Stimulated activated CD8-positive, alpha-beta memory T cell treated with anti-CD3 and anti-CD28 coated beads, Interleukin-4, amount 100 ng/mL, for 48 hours (primary cell): ENCODE results near the gene PARK7.
A peak's percentile ranks its signal among the peaks of the same experiment; 100 is the strongest.
"Not testable (repeated sequence)": the region's sequence is repeated elsewhere in the genome, so short reads cannot be mapped to it uniquely, and the experiment has no call there.

Experiments
- DNase-seq: peaks from one replicate; pipeline ENCODE4 v3.0.0-alpha.2; 2020

The PARK7 gene

GRCh38 chr1:7961216-7962013 lies at the start of gene PARK7:
TSS of gene PARK7 (plus strand) at chr1:7961711. CDS start at chr1:7962786, 1,075 bp downstream.
- peak; percentile 100 for DNase-seq

GRCh38 chr1:7912145-7912544 lies 49.4 kb upstream of the PARK7 start:
- no peak for DNase-seq

GRCh38 chr1:7912743-7913557 lies 48.6 kb upstream of the PARK7 start:
- DNase-seq = no peak

GRCh38 chr1:7915826-7916500 lies 45.5 kb upstream of the PARK7 start:
- peak; percentile 64 for DNase-seq

DNA sequence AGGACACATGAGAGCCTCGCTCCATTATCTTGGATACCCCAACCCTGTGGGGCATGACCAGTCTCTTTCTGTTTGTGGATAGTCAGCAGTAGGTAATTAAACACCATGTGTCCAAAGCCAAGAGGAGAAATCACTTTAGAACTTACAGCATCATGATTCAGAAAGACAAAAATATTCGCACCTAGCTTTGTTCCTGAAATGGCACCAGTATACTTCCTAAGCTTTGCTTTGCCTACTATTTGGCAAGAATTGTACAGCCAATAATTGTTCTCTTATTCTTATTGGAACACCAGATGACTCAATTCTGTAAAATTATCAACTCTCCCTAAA lies 45.0 kb upstream of the PARK7 start:
- DNase-seq = no peak

DNA sequence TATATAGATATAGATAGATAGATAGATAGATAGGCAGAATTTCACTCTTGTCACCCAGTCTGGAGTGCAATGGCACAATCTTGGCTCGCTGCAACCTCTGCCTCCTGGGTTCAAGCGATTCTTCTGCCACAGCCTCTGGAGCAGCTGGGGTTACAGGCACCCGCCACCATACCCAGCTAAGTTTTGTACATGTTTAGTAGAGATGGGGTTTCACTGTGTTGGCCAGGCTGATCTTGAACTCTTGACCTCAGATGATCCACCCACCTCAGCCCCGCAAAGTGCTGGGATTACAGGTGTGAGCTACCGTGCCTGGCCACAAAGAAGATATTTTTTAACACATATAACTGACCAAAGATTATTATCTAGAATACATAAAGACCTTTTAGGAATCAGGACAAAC lies 43.5 kb upstream of the PARK7 start:
- not testable (repeated sequence) for DNase-seq

- DNase-seq = no peak
Measured at GRCh38 chr1:7919880-7920279, 41.6 kb upstream of the PARK7 start.

DNA sequence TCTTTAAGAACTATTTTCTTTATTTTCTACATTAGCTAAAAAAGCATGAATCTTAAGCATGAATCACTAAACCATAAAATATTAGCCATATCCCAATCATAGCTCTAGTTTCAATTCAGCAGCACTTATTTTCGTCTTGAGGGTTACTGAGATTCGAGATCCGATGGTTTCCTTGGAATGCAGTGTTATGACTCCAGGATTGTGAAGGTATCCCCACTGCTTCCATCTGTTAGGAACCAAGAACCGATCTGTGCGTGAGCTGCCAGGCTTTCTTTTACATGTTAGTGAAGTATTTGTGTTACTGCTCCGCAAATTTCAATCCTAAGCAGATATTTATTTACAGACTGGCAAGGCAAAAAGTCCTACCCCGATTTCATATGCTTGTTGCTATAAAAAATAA lies 39.7 kb upstream of the PARK7 start:
- DNase-seq = no peak

DNA sequence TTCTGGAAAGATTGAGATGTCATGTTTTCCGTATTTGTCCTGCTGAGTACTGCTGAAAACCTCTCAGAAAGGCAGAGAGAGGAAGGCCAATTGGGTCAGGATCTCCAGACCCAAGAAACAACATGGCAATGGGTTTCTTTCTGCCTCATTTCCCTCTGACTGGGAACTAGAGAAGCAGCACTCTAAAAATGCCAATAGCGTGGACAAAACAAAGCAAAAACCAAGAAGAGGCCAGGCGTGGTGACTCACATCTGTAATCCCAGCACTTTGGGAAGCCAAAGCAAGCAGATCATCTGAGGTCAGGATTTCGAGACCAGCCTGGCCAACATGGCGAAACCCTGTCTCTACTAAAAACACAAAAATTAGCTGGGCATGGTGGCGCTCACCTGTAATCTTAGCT lies 39.2 kb upstream of the PARK7 start:
- DNase-seq = no peak

DNA sequence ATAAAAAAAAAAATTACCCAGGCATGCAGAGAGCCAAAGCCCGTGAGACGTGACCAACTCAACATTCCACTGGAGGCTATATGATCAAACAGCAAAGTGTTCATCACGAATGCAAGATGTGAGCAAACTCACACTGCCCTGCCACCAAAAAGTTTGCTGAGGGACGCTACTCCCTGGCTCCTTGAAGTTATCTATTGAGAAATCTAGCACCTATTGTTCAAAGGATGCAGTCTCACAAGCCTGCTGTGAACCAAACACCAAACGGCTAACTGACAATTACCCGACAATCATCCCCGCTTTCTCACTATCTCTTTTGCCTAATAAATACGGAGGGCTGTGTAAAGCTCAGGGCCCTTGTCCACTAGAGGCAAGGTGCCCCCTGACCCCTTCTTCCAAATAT lies 34.5 kb upstream of the PARK7 start:
- not testable (repeated sequence) for DNase-seq

- no peak for DNase-seq
Measured at GRCh38 chr1:7928247-7928646, 33.3 kb upstream of the PARK7 start.

DNA sequence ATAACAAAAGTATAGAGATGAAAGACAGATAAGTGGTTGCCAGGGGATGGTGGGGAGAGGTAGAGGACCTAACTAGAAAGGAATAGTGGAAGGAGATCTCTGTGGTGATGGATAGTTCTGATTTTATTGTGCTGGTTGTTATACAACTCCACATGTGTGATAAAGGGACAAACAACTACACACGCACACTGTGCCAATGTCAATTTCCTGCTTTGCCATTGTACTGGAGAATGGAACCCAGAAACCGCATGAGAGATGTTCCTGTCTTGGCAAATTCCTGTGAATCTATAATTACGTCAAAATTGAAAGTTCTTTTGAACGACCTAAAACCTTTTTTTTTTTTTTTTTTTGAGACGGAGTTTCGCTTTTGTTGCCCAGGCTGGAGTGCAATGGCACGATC lies 31.9 kb upstream of the PARK7 start:
- no peak for DNase-seq

GRCh38 chr1:7930645-7931445 lies 30.7 kb upstream of the PARK7 start:
- DNase-seq = peak; percentile 57

DNA sequence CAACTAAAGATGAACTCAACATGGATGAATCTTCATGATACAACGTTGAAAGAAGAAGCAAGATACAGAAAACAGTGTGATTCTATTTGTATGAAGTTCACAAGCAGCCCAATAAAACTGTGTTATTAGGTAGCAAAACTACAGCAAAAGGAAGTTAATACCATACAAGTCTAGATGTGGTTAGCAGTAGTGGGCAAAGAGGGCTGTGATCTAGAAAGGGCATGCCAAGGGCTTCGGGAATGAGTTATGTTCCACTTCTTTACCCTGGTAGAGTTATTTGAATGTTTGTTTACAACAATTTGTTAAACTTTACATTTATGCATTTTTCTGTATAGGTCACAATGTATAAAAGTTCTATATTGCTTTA lies 30.1 kb upstream of the PARK7 start:
- DNase-seq = no peak

DNA sequence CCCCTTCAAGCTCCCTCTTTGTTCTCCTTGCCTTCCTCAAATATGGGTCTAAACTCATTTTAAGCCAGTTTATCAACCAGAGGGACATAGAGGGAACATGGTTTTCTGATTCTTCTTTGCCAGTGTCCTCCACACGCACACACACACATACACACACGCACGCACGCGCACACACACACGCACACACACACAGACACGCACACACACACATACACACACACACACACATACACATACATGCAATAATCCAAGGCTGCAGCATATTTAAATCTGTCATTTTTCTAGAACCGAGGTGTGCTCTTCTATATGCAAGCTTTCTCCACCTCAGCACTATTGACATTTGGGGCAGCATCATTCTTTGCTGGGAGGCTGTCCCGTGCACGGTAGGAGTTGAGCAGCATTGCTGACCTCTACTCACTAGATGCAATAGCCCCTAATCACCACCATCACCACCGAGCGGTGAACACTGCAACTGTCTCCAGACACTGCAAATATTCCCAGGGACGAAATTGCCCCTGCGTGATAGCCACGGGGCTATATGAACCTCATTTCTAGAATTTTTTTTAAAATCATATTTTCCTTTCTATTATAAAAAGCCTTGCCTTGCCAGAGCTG lies 28.9 kb upstream of the PARK7 start:
- DNase-seq = no peak

GRCh38 chr1:7938070-7938469 lies 23.4 kb upstream of the PARK7 start:
- DNase-seq = no peak

GRCh38 chr1:7940034-7940433 lies 21.5 kb upstream of the PARK7 start:
- no peak for DNase-seq

DNA sequence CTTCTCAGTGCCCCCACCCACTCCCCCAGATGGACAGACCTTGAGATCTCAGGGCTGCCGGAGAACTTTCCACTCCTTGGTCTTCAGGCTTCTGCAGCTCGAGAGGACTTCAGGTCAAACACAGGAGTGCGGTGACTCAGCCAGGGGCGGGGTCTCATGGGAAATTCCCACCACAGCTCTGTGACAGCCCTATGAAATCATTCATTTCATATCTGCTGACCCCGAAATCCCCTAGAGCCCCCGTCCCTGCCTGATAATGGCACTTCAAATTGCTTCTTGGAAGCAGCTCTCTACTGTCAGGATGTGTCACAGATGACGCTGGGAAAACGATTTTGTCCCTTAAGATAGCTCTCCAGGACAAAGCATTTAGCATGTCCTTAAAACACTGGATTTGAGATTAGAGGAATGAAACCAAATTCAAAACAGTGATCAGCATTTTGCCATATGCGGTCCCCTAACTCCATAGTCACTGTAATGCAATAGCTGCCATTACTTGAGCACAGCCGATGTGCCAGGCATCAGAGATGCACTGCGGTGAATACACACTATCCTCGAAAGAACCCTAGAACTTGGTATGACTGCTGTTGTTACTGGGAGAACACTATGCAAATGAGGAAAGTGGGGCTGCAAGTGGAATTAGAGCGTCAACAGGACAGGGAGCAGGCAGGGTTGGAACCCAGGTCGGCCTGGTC lies 20.6 kb upstream of the PARK7 start, which contains the start of gene TNFRSF9:
Gene TNFRSF9, minus strand, starts transcription at position 95 of the 692 bp plus-strand sequence. CDS start 845 bp downstream, outside the sequence.
- peak; percentile 94 for DNase-seq

GRCh38 chr1:7941437-7941793 lies 20.1 kb upstream of the PARK7 start:
- DNase-seq = no peak

- DNase-seq = peak; percentile 68
Measured at GRCh38 chr1:7942214-7942921, 19.1 kb upstream of the PARK7 start.

GRCh38 chr1:7943251-7943650 lies 18.3 kb upstream of the PARK7 start:
- no peak for DNase-seq
